Mesothelial cell of epicardium (in vitro differentiated cells): ENCODE measurements around the gene FAM219A. TPM values are rescaled to one million over a fixed set of nuclear protein-coding genes. Genes with fewer than 3 reads are reported as not detected.

Experiments used
- DNase-seq, 2 experiments: peaks; one replicate each; pipeline ENCODE4 v3.0.0; 2021; ENCODE audit warnings: low spot score in 2 of 2; ENCODE audit not compliant: unreplicated experiment in 2 of 2
- H3K27ac Mint-ChIP-seq: 2 replicates; pipeline ENCODE4 v1.8.0; 2021; ENCODE audit warnings: mixed read lengths
- H3K27me3 Mint-ChIP-seq: 2 replicates; pipeline ENCODE4 v1.8.0; 2021; ENCODE audit warnings: low read depth, mixed read lengths
- H3K36me3 Mint-ChIP-seq: 2 replicates; pipeline ENCODE4 v1.8.0; 2021; ENCODE audit warnings: mixed read lengths
- H3K4me1 Mint-ChIP-seq: 2 replicates; pipeline ENCODE4 v1.8.0; 2021; ENCODE audit warnings: mixed read lengths
- H3K4me3 Mint-ChIP-seq: 2 replicates; pipeline ENCODE4 v1.8.0; 2021; ENCODE audit warnings: mild to moderate bottlenecking, moderate library complexity, mixed read lengths
- H3K9me3 Mint-ChIP-seq: 2 replicates; pipeline ENCODE4 v1.8.0; 2021; ENCODE audit warnings: mixed read lengths
- CTCF ChIP-seq: fragments of 200-600 bp; sonication (generic); IDR thresholded peaks from one replicate; pipeline ENCODE4 v1.5.0; 2021; ENCODE audit warnings: antibody characterized with exemption; ENCODE audit not compliant: unreplicated experiment
- total RNA-seq: library from RNA; stranded (reverse); gene quantifications from 3 replicates; pipeline ENCODE4 v1.2.1, GENCODE V29; 2021

The FAM219A gene
- 16.9 to 18.2 TPM (median 18.1 TPM) in 3 replicates for total RNA-seq

- Mint-ChIP-seq H3K4me1 (peaks cover 18% of the 10 kb centered on the region), H3K4me3 (peak within 1 kb of the TSS; percentile 79), H3K27ac (peak within 1 kb of the TSS; percentile 82), H3K36me3 (no peaks in the 10 kb centered on the region), H3K9me3 (no peaks in the 10 kb centered on the region), H3K27me3 (peaks cover 17% of the 10 kb centered on the region)
- DNase-seq: peak; percentile 99
- TF ChIP-seq CTCF: no peak
These were observed at the start of gene FAM219A, which contains the start of gene DNAI1 for GRCh38 chr9:34458013-34458958. FAM219A (minus strand) TSS chr9:34458570; CDS start chr9:34458263, 307 bp downstream. DNAI1 (plus strand) TSS chr9:34458805; CDS start chr9:34459006, 201 bp downstream.

- TF ChIP-seq CTCF: no peak
- H3K27ac Mint-ChIP-seq: no peak overlapping the region
- no peak for DNase-seq
- peaks cover under 1% of the 10 kb centered on the region for H3K4me1 Mint-ChIP-seq
- peaks cover 32% of the 10 kb centered on the region for H3K27me3 Mint-ChIP-seq
- H3K4me3 Mint-ChIP-seq: no peak overlapping the region
- peaks cover 5% of the 10 kb centered on the region for H3K9me3 Mint-ChIP-seq
- H3K36me3 Mint-ChIP-seq: no peaks in the 10 kb centered on the region
These were observed 49.6 kb upstream of the FAM219A start for GRCh38 chr9:34507966-34508365.

- H3K4me1 Mint-ChIP-seq: no peaks in the 10 kb centered on the region
- TF ChIP-seq CTCF: no peak
- H3K4me3 Mint-ChIP-seq: no peak overlapping the region
- H3K27ac Mint-ChIP-seq: no peak overlapping the region
- no peak for DNase-seq
- H3K36me3 Mint-ChIP-seq: no peaks in the 10 kb centered on the region
- peaks cover 5% of the 10 kb centered on the region for H3K9me3 Mint-ChIP-seq
- H3K27me3 Mint-ChIP-seq: peaks cover 35% of the 10 kb centered on the region
These were observed 49.2 kb upstream of the FAM219A start for GRCh38 chr9:34507556-34507955.

- Mint-ChIP-seq H3K4me1 (no peaks in the 10 kb centered on the region), H3K4me3 (no peak overlapping the region), H3K27ac (no peak overlapping the region), H3K36me3 (no peaks in the 10 kb centered on the region), H3K9me3 (peaks cover 5% of the 10 kb centered on the region), H3K27me3 (peaks cover 37% of the 10 kb centered on the region)
- TF ChIP-seq CTCF: no peak
- no peak for DNase-seq
These were observed 48.3 kb upstream of the FAM219A start for GRCh38 chr9:34506623-34507022.

GRCh38 chr9:34505370-34506120 lies 47.2 kb upstream of the FAM219A start:
- peaks cover 5% of the 10 kb centered on the region for H3K9me3 Mint-ChIP-seq
- no peaks in the 10 kb centered on the region for H3K4me1 Mint-ChIP-seq
- H3K27ac Mint-ChIP-seq: no peak overlapping the region
- no peak overlapping the region for H3K4me3 Mint-ChIP-seq
- no peak for DNase-seq
- no peak for TF ChIP-seq CTCF
- H3K27me3 Mint-ChIP-seq: peaks cover 38% of the 10 kb centered on the region
- H3K36me3 Mint-ChIP-seq: no peaks in the 10 kb centered on the region
